ENCODE results near the gene SEC16B. TPM values are rescaled to one million over a fixed set of nuclear protein-coding genes. Genes with fewer than 3 reads are reported as not detected.

The SEC16B gene
- total RNA-seq, 3 donors from 2014 or later, result 3.8 to 8.8 (median 4.8) TPM

DNA sequence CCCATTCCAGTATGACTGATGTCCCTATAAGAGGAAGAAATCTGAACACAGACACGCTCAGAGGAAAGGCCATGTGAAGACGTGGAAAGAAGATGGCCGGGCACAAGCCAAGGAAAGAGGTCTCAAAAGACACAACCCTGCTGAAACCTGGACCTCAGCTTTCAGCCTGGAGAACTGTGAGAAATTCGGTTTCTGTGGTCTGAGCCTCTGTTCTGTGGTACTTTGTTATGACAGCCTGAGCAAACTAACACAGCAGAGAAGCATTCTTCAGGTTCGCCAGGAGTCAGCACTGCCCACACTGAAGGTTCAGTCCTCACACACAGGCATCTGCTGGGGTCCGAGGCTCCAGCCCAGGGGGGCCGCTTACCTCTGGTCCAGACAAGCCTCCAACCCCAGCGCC lies 37.7 kb downstream of the SEC16B start:
- H3K36me3 ChIP-seq, result no peaks in the 10 kb centered on the region
- H3K27me3 ChIP-seq, result no peaks in the 10 kb centered on the region
- DNase-seq (ENCODE audit: low spot score in 2 of 2), result no peak
- intact Hi-C loops (cut with DNase I; ENCODE audit: low total_unique reads), result no loop called here
- H3K27ac ChIP-seq, result no peak overlapping the region
- TF ChIP-seq, protein P1, sequence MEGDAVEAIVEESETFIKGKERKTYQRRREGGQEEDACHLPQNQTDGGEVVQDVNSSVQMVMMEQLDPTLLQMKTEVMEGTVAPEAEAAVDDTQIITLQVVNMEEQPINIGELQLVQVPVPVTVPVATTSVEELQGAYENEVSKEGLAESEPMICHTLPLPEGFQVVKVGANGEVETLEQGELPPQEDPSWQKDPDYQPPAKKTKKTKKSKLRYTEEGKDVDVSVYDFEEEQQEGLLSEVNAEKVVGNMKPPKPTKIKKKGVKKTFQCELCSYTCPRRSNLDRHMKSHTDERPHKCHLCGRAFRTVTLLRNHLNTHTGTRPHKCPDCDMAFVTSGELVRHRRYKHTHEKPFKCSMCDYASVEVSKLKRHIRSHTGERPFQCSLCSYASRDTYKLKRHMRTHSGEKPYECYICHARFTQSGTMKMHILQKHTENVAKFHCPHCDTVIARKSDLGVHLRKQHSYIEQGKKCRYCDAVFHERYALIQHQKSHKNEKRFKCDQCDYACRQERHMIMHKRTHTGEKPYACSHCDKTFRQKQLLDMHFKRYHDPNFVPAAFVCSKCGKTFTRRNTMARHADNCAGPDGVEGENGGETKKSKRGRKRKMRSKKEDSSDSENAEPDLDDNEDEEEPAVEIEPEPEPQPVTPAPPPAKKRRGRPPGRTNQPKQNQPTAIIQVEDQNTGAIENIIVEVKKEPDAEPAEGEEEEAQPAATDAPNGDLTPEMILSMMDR (IDR thresholded peaks at IDR 0.05), result no peak
- TF ChIP-seq POLR2A (IDR thresholded peaks at IDR 0.05), result no peak
- H3K9me3 ChIP-seq, result no peaks in the 10 kb centered on the region
- no peak overlapping the region for H3K4me3 ChIP-seq
- no peaks in the 10 kb centered on the region for H3K4me1 ChIP-seq

DNA sequence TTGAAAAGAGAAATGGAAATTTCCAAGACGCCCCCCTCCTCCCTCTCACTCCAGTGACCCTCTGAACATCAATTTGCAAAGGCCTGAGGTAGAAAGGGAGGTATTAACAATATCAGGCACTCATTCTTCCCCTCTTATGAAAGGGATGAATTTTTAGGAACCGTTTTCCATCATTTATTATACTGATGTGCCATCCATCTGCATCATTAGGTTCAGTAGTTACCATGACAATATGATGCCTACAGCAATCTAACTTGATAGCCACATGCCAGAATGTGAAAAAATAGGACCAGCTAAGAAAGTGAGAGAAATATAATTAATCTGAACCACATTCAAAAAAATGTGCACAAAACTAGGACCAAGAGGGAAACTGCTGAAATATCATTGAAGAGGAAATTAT lies 40.9 kb downstream of the SEC16B start:
- no peaks in the 10 kb centered on the region for H3K9me3 ChIP-seq
- no peak overlapping the region for H3K27ac ChIP-seq
- no peaks in the 10 kb centered on the region for H3K4me1 ChIP-seq
- DNase-seq (ENCODE audit: low spot score in 2 of 2), result no peak
- H3K27me3 ChIP-seq, result no peaks in the 10 kb centered on the region
- H3K36me3 ChIP-seq, result no peaks in the 10 kb centered on the region
- H3K4me3 ChIP-seq, result no peak overlapping the region
- TF ChIP-seq POLR2A (IDR thresholded peaks at IDR 0.05), result no peak
- no peak for TF ChIP-seq POLR2AphosphoS5 (IDR thresholded peaks at IDR 0.05)
- TF ChIP-seq, protein P1 (IDR thresholded peaks at IDR 0.05), result no peak
- intact Hi-C loops (cut with DNase I; ENCODE audit: low total_unique reads), result loop anchor here (10.0 kb wide), 1 partner anchor 1036 kb away; no protein-coding TSS in a partner anchor

DNA sequence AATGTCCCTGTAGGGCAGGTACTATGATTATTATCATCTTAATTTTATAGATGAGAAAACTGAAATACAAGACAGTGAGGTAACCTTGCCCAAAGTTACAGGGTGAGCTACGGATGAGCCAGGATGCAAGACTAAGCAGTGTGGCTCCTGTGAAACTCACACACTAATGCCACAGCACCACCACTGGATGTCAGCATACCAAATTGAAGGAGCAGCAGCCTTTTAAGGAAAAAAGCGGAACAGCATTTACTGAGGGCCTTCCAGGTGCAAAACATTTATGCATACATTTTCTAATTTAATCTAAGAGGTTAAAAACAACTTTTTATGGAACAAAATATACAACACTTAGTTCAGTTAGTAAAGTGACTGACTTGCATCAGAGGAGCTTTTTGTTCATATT lies 41.7 kb downstream of the SEC16B start:
- H3K4me1 ChIP-seq, result no peaks in the 10 kb centered on the region
- TF ChIP-seq POLR2AphosphoS5 (IDR thresholded peaks at IDR 0.05), result no peak
- TF ChIP-seq POLR2A (IDR thresholded peaks at IDR 0.05), result no peak
- TF ChIP-seq, protein P1 (IDR thresholded peaks at IDR 0.05), result no peak
- no peaks in the 10 kb centered on the region for H3K36me3 ChIP-seq
- DNase-seq (ENCODE audit: low spot score in 2 of 2), result no peak
- H3K4me3 ChIP-seq, result no peak overlapping the region
- no peaks in the 10 kb centered on the region for H3K9me3 ChIP-seq
- intact Hi-C loops (cut with DNase I; ENCODE audit: low total_unique reads), result loop anchor here (10.0 kb wide), 1 partner anchor 1037 kb away; no protein-coding TSS in a partner anchor
- H3K27ac ChIP-seq, result no peak overlapping the region
- H3K27me3 ChIP-seq, result no peaks in the 10 kb centered on the region

DNA sequence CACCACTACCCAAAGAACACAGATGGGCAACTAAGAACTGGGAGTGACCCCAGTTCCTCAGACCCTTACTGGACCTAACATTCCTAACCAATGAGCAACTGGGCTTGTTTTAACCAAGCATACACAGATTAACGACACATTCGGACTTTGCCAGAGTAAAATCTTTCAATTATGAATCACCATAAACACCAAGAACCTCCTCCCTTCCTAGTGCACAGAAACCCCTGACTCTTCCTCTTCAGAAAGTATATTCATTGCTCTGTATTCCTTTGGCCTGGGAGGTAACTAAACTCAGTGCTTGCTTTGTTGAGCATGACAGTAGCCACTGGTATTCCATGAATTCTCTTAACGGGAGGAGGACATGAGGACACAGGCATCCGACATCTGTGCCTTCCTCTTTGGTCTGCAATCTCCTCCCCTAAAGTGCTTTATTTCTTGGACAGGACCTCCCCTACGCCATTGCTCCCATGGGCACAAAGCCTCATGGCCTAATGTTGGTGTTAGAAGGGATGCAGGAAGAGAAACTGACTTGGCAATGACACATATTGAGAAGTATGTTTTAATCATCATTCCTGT lies 42.7 kb downstream of the SEC16B start:
- no peak for DNase-seq (ENCODE audit: low spot score in 2 of 2)
- Histone ChIP-seq H3K36me3 (no peaks in the 10 kb centered on the region), H3K9me3 (no peaks in the 10 kb centered on the region), H3K27me3 (no peaks in the 10 kb centered on the region), H3K27ac (no peak overlapping the region), H3K4me3 (no peak overlapping the region), H3K4me1 (no peaks in the 10 kb centered on the region)
- TF ChIP-seq POLR2A (IDR thresholded peaks at IDR 0.05) (no peak), POLR2AphosphoS5 (IDR thresholded peaks at IDR 0.05) (no peak)
- TF ChIP-seq, protein P1 (IDR thresholded peaks at IDR 0.05), result no peak
- intact Hi-C loops (cut with DNase I; ENCODE audit: low total_unique reads), result loop anchor here (10.0 kb wide), 1 partner anchor 1038 kb away; no protein-coding TSS in a partner anchor

DNA sequence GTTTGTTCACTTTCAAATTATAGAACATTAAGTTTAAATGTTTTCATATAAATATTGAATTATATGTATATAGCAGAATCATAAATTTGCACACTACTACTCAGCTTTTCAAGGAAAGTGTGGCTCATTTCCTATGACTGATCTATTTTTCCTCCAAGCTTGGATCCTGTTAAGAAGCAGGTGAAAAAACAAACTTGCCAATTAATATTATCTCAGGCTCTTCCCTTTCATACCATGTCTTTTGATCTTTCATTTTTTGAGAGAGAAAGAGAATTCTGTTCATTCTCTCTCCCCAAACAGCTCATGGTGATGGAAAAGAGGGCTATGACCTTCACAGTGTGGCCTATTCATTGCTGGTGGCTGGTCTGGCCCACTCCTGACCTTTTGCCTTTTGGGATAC lies 43.7 kb downstream of the SEC16B start:
- Histone ChIP-seq H3K4me1 (no peaks in the 10 kb centered on the region), H3K4me3 (no peak overlapping the region), H3K9me3 (no peaks in the 10 kb centered on the region), H3K27ac (no peak overlapping the region), H3K27me3 (no peaks in the 10 kb centered on the region), H3K36me3 (no peaks in the 10 kb centered on the region)
- DNase-seq (ENCODE audit: low spot score in 2 of 2), result no peak
- intact Hi-C loops (cut with DNase I; ENCODE audit: low total_unique reads), result loop anchor here (10.0 kb wide), 1 partner anchor 1039 kb away; no protein-coding TSS in a partner anchor
- no peak for TF ChIP-seq POLR2A (IDR thresholded peaks at IDR 0.05)
- TF ChIP-seq POLR2AphosphoS5 (IDR thresholded peaks at IDR 0.05), result no peak
- TF ChIP-seq, protein P1 (IDR thresholded peaks at IDR 0.05), result no peak

Data from breast epithelium (tissue), 4 donors.